HCT116 (cell line): Measurements from ENCODE around the gene ITGAV.

Experiments
- CTCF ChIP-seq, 3 experiments: fragments of 200-600 bp in 1 of 3; sonication (generic) in 1 of 3; IDR thresholded peaks in 2 of 3; conservative IDR thresholded peaks in 1 of 3; 2 replicates each; pipeline ENCODE4 v1.5.1; 2012 to 2017; ENCODE audit warnings: low read depth in 2 of 3, low read length in 2 of 3, antibody characterized with exemption in 1 of 3, borderline replicate concordance in 1 of 3, control low read depth in 1 of 3, mild to moderate bottlenecking in 1 of 3, mixed read lengths in 1 of 3, mixed run types in 1 of 3, moderate library complexity in 1 of 3; ENCODE audit not compliant: insufficient read depth in 1 of 3
- EGR1 ChIP-seq: IDR thresholded peaks from 2 replicates; pipeline ENCODE4 v1.6.1; 2012; ENCODE audit warnings: low read depth
- EZH2 ChIP-seq: fragments of 200-600 bp; sonication (generic); IDR thresholded peaks from 2 replicates; pipeline ENCODE4 v1.6.1; 2017; ENCODE audit warnings: antibody characterized with exemption, mixed run types
- EZH2phosphoT487 ChIP-seq: fragments of 200-600 bp; IDR thresholded peaks from 2 replicates; pipeline ENCODE4 v1.6.1; 2018; ENCODE audit warnings: antibody characterized with exemption, borderline replicate concordance
- POLR2A ChIP-seq: IDR thresholded peaks from 2 replicates; pipeline ENCODE4 v1.7.0; 2011; ENCODE audit warnings: borderline replicate concordance; ENCODE audit not compliant: insufficient read depth, insufficient read length; ENCODE audit errors: extremely low read depth
- RAD21 ChIP-seq: IDR thresholded peaks from 2 replicates; pipeline ENCODE4 v1.6.1; 2012; ENCODE audit warnings: low read depth, mild to moderate bottlenecking
- SIN3A ChIP-seq: IDR thresholded peaks from 2 replicates; pipeline ENCODE4 v1.6.1; 2012; ENCODE audit warnings: low read depth
- SP1 ChIP-seq: IDR thresholded peaks from 2 replicates; pipeline ENCODE4 v1.6.1; 2012; ENCODE audit warnings: low read depth
- SRF ChIP-seq: IDR thresholded peaks from 2 replicates; pipeline ENCODE4 v1.6.1; 2012; ENCODE audit warnings: low read depth
- TCF7L2 ChIP-seq: IDR thresholded peaks from 2 replicates; pipeline ENCODE4 v1.7.0; 2011; ENCODE audit warnings: borderline replicate concordance, inconsistent platforms; ENCODE audit not compliant: insufficient read depth, insufficient read length; ENCODE audit errors: extremely low read depth
- YY1 ChIP-seq: IDR thresholded peaks from 2 replicates; pipeline ENCODE4 v1.6.1; 2011; ENCODE audit warnings: low read length, low read depth, moderate library complexity, mild to moderate bottlenecking; ENCODE audit not compliant: insufficient replicate concordance; ENCODE audit errors: extremely low read depth
- ZBTB33 ChIP-seq: IDR thresholded peaks from 2 replicates; pipeline ENCODE4 v1.6.1; 2011; ENCODE audit warnings: mild to moderate bottlenecking, low read length, moderate library complexity; ENCODE audit not compliant: insufficient replicate concordance; ENCODE audit errors: extremely low read depth
- ZFX ChIP-seq: fragments of 450-650 bp; IDR thresholded peaks from 2 replicates; pipeline ENCODE4 v1.6.1; 2017

- no peak for TF ChIP-seq CTCF (IDR thresholded peaks at IDR 0.05 in 2 of 3, conservative IDR thresholded peaks at IDR 0.05 in 1 of 3; ENCODE audit: borderline replicate concordance in 1 of 3, insufficient read depth in 1 of 3, low read depth in 2 of 3, low read length in 2 of 3)
- no peak for TF ChIP-seq SIN3A
- TF ChIP-seq SP1, result no peak
- no peak for TF ChIP-seq EGR1
- TF ChIP-seq EZH2, result no peak
- no peak for TF ChIP-seq YY1
- TF ChIP-seq ZBTB33, result no peak
- no peak for TF ChIP-seq POLR2A
- no peak for TF ChIP-seq EZH2phosphoT487
- no peak for TF ChIP-seq RAD21
- TF ChIP-seq TCF7L2, result no peak
- TF ChIP-seq SRF, result no peak
- no peak for TF ChIP-seq ZFX
These were observed 85.5 kb downstream of the ITGAV start for GRCh38 chr2:186675380-186675779.
